H9 (cell line): ENCODE measurements around the gene LRRC17. TPM values are rescaled to one million over a fixed set of nuclear protein-coding genes. Genes with fewer than 3 reads are reported as not detected.

Experiments used
- DNase-seq: peaks from one replicate; pipeline ENCODE4 v3.0.0-alpha.2; 2017
- H2AFZ ChIP-seq: one replicate; pipeline ENCODE4 v1.6.1; 2013; ENCODE audit warnings: mild to moderate bottlenecking, low read length, control low read depth, moderate library complexity
- H2AK5ac ChIP-seq: 2 replicates; pipeline ENCODE4 v1.6.1; 2013; ENCODE audit warnings: low read length, control low read depth, mixed read lengths; ENCODE audit not compliant: insufficient read length
- H2BK120ac ChIP-seq: one replicate; pipeline ENCODE4 v1.6.1; 2013; ENCODE audit warnings: low read depth, mild to moderate bottlenecking, low read length, control low read depth, inconsistent platforms; ENCODE audit not compliant: poor library complexity, severe bottlenecking
- H2BK12ac ChIP-seq: 2 replicates; pipeline ENCODE4 v1.6.1; 2013; ENCODE audit warnings: low read length, control low read depth, mixed read lengths, low read depth; ENCODE audit not compliant: insufficient read length
- H2BK15ac ChIP-seq: 2 replicates; pipeline ENCODE4 v1.6.1; 2013; ENCODE audit warnings: low read depth, low read length, control low read depth
- H2BK20ac ChIP-seq: one replicate; pipeline ENCODE4 v1.6.1; 2013; ENCODE audit warnings: low read depth, mild to moderate bottlenecking, low read length, control low read depth, inconsistent platforms; ENCODE audit not compliant: poor library complexity, severe bottlenecking
- H2BK5ac ChIP-seq: 2 replicates; pipeline ENCODE4 v1.6.1; 2013; ENCODE audit warnings: low read length, control low read depth, mixed read lengths; ENCODE audit not compliant: insufficient read length
- H3K14ac ChIP-seq: 2 replicates; pipeline ENCODE4 v1.6.1; 2013; ENCODE audit warnings: low read length, control low read depth; ENCODE audit not compliant: insufficient read depth
- H3K18ac ChIP-seq: 2 replicates; pipeline ENCODE4 v1.6.1; 2013; ENCODE audit warnings: low read depth, mild to moderate bottlenecking, mixed read lengths, low read length, control low read depth; ENCODE audit not compliant: insufficient read length
- H3K23ac ChIP-seq: 2 replicates; pipeline ENCODE4 v1.6.1; 2013; ENCODE audit warnings: low read length, control low read depth, mixed read lengths, low read depth; ENCODE audit not compliant: insufficient read length
- H3K23me2 ChIP-seq: 2 replicates; pipeline ENCODE4 v1.6.1; 2013; ENCODE audit warnings: low read depth, mild to moderate bottlenecking, mixed read lengths, low read length, control low read depth; ENCODE audit not compliant: insufficient read length, poor library complexity, severe bottlenecking
- H3K27ac ChIP-seq: 2 replicates; pipeline ENCODE4 v1.5.1; 2013; ENCODE audit warnings: low read length, control low read depth, mixed read lengths, low read depth; ENCODE audit not compliant: insufficient read length
- H3K27me3 ChIP-seq: 2 replicates; pipeline ENCODE4 v1.6.1; 2013; ENCODE audit warnings: low read length, control low read depth, inconsistent platforms; ENCODE audit not compliant: insufficient read depth
- H3K4ac ChIP-seq: 2 replicates; pipeline ENCODE4 v1.6.1; 2013; ENCODE audit warnings: low read depth, mild to moderate bottlenecking, control low read depth, inconsistent platforms, low read length, moderate library complexity
- H3K4me1 ChIP-seq: 2 replicates; pipeline ENCODE4 v1.6.1; 2013; ENCODE audit warnings: low read length, control low read depth, inconsistent platforms; ENCODE audit not compliant: insufficient read depth
- H3K4me2 ChIP-seq: 2 replicates; pipeline ENCODE4 v1.6.1; 2013; ENCODE audit warnings: low read length, control low read depth, mixed read lengths; ENCODE audit not compliant: insufficient read length, insufficient read depth
- H3K56ac ChIP-seq: 2 replicates; pipeline ENCODE4 v1.6.1; 2013; ENCODE audit warnings: low read depth, mild to moderate bottlenecking, mixed read lengths, low read length, control low read depth; ENCODE audit not compliant: insufficient read length
- H3K79me1 ChIP-seq: 2 replicates; pipeline ENCODE4 v1.6.1; 2013; ENCODE audit warnings: low read depth, mild to moderate bottlenecking, moderate library complexity, low read length, control low read depth, inconsistent platforms; ENCODE audit not compliant: insufficient read depth, poor library complexity, severe bottlenecking
- H3K79me2 ChIP-seq: 2 replicates; pipeline ENCODE4 v1.6.1; 2013; ENCODE audit warnings: low read length, control low read depth, inconsistent platforms; ENCODE audit not compliant: insufficient read depth
- H3K9ac ChIP-seq: 2 replicates; pipeline ENCODE4 v1.6.1; 2013; ENCODE audit warnings: low read length, control low read depth, mixed read lengths; ENCODE audit not compliant: insufficient read length; ENCODE audit errors: extremely low read depth
- H3K9me3 ChIP-seq: one replicate; pipeline ENCODE4 v1.6.1; 2013; ENCODE audit warnings: low read depth, low read length, inconsistent platforms; ENCODE audit not compliant: control insufficient read depth
- H3T11ph ChIP-seq: one replicate; pipeline ENCODE4 v1.6.1; 2013; ENCODE audit warnings: mild to moderate bottlenecking, low read length, control low read depth, inconsistent platforms
- H4K20me1 ChIP-seq: one replicate; pipeline ENCODE4 v1.6.1; 2013; ENCODE audit not compliant: control insufficient read depth, insufficient read length, insufficient read depth
- H4K5ac ChIP-seq: 2 replicates; pipeline ENCODE4 v1.6.1; 2013; ENCODE audit warnings: low read depth, mild to moderate bottlenecking, mixed read lengths, low read length, control low read depth; ENCODE audit not compliant: insufficient read length
- H4K8ac ChIP-seq: replicated peaks from 2 replicates; pipeline ENCODE4 v1.6.1; 2013; ENCODE audit warnings: low read length, control low read depth, mixed read lengths, low read depth; ENCODE audit not compliant: insufficient read length
- H4K91ac ChIP-seq: 2 replicates; pipeline ENCODE4 v1.6.1; 2013; ENCODE audit warnings: low read depth, mild to moderate bottlenecking, moderate library complexity, mixed read lengths, low read length, control low read depth; ENCODE audit not compliant: insufficient read length
- H3K27ac Mint-ChIP-seq, 3 experiments: 2 replicates in 2 of 3; 3 replicates in 1 of 3; pipeline ENCODE4 v1.8.0; 2020 to 2021; ENCODE audit warnings: mixed read lengths in 3 of 3, mild to moderate bottlenecking in 1 of 3, moderate library complexity in 1 of 3
- H3K27me3 Mint-ChIP-seq: 2 replicates; pipeline ENCODE4 v1.8.0; 2021; ENCODE audit warnings: low read depth, mild to moderate bottlenecking, moderate library complexity, mixed read lengths
- H3K36me3 Mint-ChIP-seq, 3 experiments: 2 replicates in 2 of 3; 3 replicates in 1 of 3; pipeline ENCODE4 v1.8.0; 2020 to 2021; ENCODE audit warnings: low read depth in 3 of 3, mixed read lengths in 3 of 3; ENCODE audit not compliant: insufficient read depth in 1 of 3
- H3K4me1 Mint-ChIP-seq, 2 experiments: 2 replicates each; pipeline ENCODE4 v1.8.0; 2020; ENCODE audit warnings: mixed read lengths in 2 of 2
- H3K4me3 Mint-ChIP-seq, 2 experiments: 2 replicates in 1 of 2; 3 replicates in 1 of 2; pipeline ENCODE4 v1.8.0; 2020 to 2021; ENCODE audit warnings: mild to moderate bottlenecking in 2 of 2, mixed read lengths in 2 of 2, moderate library complexity in 1 of 2
- H3K9me3 Mint-ChIP-seq, 2 experiments: 2 replicates in 1 of 2; 3 replicates in 1 of 2; pipeline ENCODE4 v1.8.0; 2020; ENCODE audit warnings: mild to moderate bottlenecking in 2 of 2, mixed read lengths in 2 of 2, moderate library complexity in 1 of 2
- WGBS: extraction: QIAGEN DNeasy Blood & Tissue Kit; methylation state at CpG from one replicate; pipeline ENCODE4 v1.1.7; 2013; ENCODE audit warnings: missing lambda C conversion rate, low lambda C conversion rate, mixed read lengths; ENCODE audit not compliant: insufficient read length; ENCODE audit errors: extremely low coverage; 5-methylcytosine and 5-hydroxymethylcytosine counted together
- total RNA-seq: library from RNA; stranded (reverse); gene quantifications from 2 replicates; pipeline ENCODE4 v1.2.1, GENCODE V29; 2021
- TF ChIP-seq, protein P1 (sequence below): fragments of 200-600 bp; sonication (generic); conservative IDR thresholded peaks from 3 replicates; pipeline ENCODE4 v1.8.0; 2021; ENCODE audit warnings: antibody characterized with exemption, mild to moderate bottlenecking

LRRC17 gene
- total RNA-seq, 1 experiment from 2014 or later = 2.0 TPM

DNA sequence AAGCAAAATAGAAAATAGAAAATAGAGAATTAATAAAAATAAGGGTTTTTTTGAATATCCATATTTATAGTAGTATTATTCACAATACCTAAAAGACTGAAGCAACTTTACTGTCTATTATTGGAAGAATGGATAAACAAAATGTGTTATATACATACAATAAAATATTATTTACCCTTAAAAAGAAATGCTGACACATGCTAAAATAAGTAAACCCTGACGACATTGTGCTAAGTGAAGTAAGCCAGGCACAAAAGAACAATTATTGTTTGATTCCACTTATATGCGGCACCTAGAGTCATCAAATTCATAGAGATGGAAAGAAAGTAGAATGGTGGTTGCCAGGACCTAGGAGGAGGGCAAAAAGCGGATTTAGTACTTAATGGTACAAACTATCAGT, 39.0 kb downstream of the LRRC17 start:
- H2BK15ac ChIP-seq = no peak overlapping the region
- Mint-ChIP-seq H3K27ac (no peak overlapping the region), H3K4me3 (no peak overlapping the region), H3K36me3 (peaks cover 8 to 25% (median 10%) of the 10 kb centered on the region in 3 experiments), H3K9me3 (peaks cover 25 to 27% of the 10 kb centered on the region in 2 experiments), H3K4me1 (peaks cover 2 to 8% of the 10 kb centered on the region in 2 experiments; a peak in 3 of 4 replicates), H3K27me3 (no peaks in the 10 kb centered on the region; the same call in 1 of the 2 replicates)
- H3K23ac ChIP-seq = no peak overlapping the region
- H3K23me2 ChIP-seq = no peaks in the 10 kb centered on the region
- H2BK20ac ChIP-seq = no peak overlapping the region
- H4K20me1 ChIP-seq = no peaks in the 10 kb centered on the region
- DNase-seq = no peak
- H3K27ac ChIP-seq = no peak overlapping the region
- H3T11ph ChIP-seq = no peak overlapping the region
- H3K9me3 ChIP-seq = no peaks in the 10 kb centered on the region
- no peaks in the 10 kb centered on the region for H3K27me3 ChIP-seq
- TF ChIP-seq, protein P1, sequence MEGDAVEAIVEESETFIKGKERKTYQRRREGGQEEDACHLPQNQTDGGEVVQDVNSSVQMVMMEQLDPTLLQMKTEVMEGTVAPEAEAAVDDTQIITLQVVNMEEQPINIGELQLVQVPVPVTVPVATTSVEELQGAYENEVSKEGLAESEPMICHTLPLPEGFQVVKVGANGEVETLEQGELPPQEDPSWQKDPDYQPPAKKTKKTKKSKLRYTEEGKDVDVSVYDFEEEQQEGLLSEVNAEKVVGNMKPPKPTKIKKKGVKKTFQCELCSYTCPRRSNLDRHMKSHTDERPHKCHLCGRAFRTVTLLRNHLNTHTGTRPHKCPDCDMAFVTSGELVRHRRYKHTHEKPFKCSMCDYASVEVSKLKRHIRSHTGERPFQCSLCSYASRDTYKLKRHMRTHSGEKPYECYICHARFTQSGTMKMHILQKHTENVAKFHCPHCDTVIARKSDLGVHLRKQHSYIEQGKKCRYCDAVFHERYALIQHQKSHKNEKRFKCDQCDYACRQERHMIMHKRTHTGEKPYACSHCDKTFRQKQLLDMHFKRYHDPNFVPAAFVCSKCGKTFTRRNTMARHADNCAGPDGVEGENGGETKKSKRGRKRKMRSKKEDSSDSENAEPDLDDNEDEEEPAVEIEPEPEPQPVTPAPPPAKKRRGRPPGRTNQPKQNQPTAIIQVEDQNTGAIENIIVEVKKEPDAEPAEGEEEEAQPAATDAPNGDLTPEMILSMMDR = no peak
- H3K14ac ChIP-seq = no peak overlapping the region
- no peak overlapping the region for H3K4me2 ChIP-seq
- H4K91ac ChIP-seq = no peak overlapping the region
- no peak overlapping the region for H3K9ac ChIP-seq
- H2BK120ac ChIP-seq = no peak overlapping the region
- H3K4ac ChIP-seq = no peak overlapping the region
- no peak overlapping the region for H2BK12ac ChIP-seq
- H2AFZ ChIP-seq = no peak overlapping the region
- no peak overlapping the region for H3K56ac ChIP-seq
- H3K79me2 ChIP-seq = no peaks in the 10 kb centered on the region
- H3K18ac ChIP-seq = no peak overlapping the region
- no CpG with 5 or more reads among the region's 3 CpGs for WGBS
- H2BK5ac ChIP-seq = no peak overlapping the region
- H4K8ac ChIP-seq = no peak overlapping the region
- no peak overlapping the region for H2AK5ac ChIP-seq
- no peaks in the 10 kb centered on the region for H3K4me1 ChIP-seq
- H3K79me1 ChIP-seq = no peaks in the 10 kb centered on the region
- no peak overlapping the region for H4K5ac ChIP-seq
